Stimulated activated CD4-positive, alpha-beta T cell treated with anti-CD3 and anti-CD28 coated beads, Interleukin-1b, Interleukin-23, amount 100 ng/mL, for 4 hours (primary cell): ENCODE results near the gene PINLYP.
A peak's percentile ranks its signal among the peaks of the same experiment; 100 is the strongest.

ENCODE experiments used
- DNase-seq, 2 donors: peaks; one replicate each; pipeline ENCODE4 v3.0.0-alpha.2; 2020; ENCODE audit warnings: low read depth in 2 of 2

Gene PINLYP

DNA sequence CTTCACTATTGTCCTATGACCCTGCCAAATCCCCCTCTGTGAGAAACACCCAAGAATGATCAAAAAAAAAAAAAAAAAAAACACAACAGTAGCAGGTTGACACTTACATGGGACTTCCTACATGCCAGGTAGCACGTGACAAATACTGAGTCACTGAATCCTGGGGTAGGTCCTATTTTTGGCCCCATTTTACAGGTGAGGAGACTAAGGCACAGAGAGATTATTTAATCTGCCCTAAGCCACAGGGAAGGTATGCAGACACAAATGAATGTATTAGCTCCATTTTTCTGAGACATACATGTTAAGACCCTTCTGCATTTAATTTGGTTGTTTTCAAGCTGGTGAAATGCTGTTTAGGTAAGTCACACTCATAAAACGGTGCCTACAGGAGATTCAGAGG lies 26.9 kb upstream of the PINLYP start:
- DNase-seq, result no peak

DNA sequence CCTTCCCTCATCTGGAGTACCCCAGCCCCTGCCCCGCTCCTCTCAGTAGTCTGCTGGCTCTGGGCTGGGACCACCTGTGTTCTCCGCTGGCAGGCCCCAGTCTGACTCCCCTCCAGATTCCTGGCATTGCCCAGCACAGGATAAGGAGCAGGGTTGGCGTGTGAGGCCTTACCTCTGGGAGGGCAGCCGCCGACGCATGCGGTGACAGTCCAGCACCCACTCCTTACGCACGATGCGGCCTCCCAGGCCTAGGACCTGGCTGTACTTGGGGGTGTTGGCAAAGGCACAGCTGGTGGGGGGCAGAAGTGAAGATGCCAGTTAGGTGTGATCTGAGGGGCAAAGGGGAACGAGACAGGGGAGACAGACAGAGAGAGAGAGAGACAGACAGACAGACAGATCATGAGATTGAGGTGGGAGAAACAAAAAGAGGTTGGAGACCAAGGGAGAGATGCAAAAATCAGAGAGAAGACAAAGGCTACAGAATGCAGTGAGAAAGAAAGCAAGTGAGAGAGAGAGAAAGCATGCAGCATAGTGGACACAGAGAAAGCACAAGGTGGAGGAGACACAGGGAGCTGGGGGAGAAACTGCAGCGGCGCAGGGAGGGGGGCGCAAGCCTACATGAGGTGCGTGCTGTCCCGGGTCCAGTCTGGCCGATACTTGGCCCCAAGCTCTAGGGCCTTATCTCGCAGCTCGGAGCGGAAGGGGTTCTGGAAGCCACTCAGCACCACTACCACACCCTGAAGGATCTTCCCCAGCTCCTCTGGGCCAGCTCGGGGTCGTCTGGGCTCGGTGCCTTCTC lies 24.0 kb upstream of the PINLYP start:
- DNase-seq, result no peak

DNA sequence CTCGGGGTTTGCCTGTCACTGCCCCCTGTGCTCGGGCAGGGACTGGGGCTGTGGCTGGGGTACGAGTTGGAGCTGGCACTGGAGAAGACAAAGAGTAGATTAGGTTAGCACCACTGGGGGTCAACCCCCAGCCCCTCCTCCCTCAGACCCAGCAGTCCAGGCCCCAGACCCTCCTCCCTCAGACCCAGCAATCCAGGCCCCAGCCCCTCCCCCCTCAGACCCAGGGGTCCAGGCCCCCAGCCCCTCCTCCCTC lies 23.5 kb upstream of the PINLYP start:
- no peak for DNase-seq

DNA sequence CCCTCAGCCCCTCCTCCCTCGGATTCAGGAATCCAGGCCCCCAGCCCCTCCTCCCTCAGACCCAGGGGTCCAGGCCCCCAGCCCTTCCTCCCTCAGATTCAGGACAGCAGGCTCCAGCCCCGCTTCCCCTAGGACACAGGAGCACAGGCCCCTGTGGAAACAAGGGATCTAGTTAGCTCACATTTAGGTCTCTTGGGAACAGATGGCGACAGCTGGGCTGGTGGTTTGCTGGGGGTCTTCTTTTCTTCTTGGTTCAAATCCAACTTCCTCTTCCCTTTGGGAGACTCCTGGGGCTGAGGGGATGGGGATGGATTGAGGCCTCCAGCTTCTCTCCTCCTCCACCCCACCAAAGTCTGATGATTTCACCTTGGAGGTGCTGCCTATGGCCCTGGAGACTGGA lies 23.0 kb upstream of the PINLYP start:
- DNase-seq, result no peak

DNA sequence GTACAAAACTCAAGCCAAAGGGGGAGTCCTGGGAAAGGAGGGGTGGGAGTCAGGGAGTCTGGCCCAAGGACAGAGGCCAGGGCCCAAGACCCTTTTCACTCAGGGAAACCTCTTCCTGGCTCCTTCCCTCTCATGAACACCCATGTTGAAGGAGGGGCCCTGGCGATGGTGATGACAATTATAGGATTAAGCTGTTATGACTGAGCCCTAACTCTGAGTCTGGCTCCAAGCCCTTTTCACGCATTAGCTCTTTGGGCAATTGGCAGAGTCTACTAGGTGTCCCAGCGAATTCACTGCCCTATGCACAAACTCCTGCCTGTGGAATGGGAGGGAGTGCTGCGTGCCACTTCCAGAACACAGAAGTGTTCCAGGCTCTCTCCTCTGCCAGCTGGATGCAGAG lies 21.9 kb upstream of the PINLYP start:
- DNase-seq, result no peak

DNA sequence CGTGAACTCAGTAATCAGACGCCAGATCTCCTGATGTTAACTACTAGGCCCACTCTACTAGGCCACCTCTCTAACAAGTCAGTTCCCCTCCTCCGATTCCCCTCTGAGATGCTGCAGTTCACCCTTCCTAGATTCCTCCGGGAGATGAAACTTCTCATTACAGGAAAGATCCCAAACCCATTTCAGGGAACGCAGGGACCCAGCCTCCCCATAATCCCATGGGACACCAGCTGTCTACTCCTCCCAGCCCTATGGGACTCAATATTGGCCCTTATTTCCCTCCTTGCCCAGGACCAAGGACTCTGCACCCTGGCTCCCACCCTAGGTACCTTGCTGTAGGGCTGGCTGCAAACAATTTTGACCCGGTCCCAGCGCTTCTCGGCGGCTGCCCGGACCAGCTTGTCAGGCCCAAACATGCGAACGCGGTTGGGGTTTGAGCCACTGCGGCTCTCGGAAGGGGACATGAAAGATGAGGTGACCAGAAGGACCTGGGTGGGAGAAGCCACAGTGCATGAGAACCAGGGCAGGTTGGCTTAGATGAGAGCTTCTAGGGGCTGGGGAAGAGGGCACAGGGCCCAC lies 21.2 kb upstream of the PINLYP start:
- no peak for DNase-seq

DNA sequence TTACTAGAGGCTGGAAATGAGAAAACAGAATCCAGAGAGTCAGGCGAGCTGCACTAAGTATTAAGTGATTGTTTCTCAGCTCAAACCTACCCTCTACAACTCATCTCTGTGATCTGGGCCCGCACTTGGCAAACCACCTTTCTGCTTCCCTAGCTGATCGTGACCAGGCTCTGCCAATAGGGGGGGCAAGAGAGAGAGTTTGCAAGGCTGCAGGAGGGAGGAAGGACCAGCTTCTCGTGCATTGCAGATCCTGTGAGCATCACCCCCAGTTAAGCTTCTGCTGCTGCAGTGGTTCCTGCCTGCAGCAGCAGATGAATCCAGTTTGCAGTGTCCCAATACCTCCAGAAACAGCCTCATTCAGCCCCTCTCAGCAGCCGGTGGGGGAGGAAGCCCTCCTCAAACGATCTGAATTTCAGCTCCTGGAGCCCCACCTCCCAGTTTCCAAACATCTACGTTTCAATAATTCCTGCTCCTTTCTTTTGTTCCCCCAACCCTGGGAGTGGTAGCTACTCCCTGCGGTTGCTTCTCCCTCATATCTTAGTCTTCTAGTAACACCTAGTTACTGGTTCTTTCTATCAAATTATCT lies 20.3 kb upstream of the PINLYP start:
- peak; percentile 64 to 81 for DNase-seq

DNA sequence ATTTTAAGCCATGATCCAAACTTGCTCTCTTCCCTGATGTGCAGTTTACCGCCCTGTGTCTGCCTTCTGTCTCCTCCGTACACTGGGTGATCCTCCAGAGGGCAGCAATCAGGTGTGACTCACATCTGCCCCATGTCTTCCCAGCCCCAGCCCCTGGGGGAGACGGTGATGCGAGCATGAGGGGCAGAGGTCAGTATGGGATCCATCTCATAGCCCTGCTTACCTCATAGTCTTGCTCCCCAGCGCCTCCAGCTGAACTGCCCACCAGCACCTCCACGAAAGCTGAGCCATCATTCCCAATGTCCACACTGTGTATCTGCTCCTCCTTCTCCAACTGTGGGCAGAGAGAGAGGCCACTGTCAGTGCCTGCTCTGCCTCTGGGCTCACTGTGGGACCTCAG lies 14.9 kb upstream of the PINLYP start:
- DNase-seq, result no peak

DNA sequence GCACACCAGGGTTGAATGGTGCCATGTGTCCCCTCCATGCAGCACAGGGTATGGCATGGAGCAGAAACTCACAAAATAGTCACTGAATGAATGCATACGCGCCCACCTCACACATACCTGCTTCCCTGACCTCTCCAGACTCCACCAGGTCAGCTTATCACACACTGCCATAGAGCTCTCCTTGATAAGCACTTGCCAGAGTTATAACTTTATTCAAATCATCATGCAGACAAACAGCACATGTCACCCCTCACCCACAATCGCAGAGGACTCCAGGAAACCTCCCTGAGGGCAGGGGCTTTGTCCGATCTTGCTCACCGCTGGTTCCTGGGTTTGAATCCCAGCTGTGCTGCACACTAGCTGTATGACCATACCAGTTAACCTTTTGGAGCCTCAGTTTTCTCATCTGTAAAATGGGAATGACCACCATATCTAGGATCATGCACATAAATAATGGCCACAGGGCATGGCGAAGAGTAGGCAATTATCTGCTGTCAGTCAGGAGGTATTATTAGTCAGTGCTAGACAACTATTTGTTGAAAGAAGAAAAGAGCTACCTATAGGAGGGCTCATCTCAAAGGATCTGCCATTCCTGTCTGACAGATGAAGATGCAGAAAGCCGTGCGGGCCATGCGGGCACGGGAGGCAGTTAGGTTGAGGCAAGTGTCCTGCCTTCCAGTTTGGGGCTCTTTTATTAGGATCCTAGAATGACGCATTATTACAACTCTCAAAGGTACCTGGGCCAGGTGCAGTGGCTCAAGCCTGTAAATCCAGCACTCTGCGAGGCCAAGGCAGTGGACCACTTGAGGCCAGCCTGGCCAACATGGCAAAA lies 14.2 kb upstream of the PINLYP start:
- DNase-seq, result no peak

DNA sequence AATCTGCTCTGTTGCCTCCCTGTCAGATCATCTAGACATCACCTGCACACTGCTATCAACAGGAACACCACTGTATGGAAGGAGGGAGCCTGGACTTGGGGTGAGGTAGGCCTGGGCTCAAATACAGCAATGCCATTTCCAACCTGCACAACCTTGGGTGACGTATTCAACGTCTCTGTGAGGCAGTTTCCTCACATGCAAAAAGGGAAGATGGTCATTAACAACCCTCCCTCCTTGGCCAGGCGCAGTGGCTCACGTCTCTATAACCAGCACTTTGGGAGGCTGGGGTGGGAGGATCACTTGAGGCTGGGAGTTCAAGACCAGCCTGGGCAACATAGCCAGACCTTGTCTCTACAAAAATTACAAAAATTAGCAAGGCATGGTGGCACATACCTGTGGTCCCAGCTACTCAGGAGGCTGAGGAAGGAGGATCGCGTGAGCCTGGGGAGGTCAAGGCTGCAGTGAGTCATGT lies 13.3 kb upstream of the PINLYP start:
- DNase-seq, result no peak

DNA sequence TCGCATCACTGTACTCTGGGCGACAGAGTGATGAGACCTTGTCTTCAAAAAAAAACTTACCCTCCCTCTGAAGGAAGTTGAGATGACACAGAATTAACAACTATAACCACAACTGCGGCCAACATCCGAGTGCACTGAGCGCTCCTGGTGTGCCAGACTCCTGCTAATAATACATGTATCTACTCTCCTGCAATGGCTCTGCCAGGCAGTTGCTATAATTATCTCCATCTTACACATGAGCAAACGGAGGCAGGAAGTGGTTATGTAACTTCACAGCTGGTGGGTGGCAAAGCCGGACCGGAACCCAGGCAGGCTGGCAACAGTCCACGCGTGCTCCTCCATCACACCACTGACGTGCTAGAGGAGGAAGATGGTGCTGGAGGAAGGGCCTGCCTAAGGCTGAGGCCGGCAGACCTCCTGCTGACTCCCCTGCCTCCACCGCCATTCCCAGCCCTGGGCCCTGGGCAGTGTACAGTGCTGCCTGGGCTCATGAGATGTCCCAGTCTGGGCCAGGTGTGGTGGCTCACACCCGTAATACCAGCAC lies 12.8 kb upstream of the PINLYP start:
- DNase-seq, result peak; percentile 37 to 46

DNA sequence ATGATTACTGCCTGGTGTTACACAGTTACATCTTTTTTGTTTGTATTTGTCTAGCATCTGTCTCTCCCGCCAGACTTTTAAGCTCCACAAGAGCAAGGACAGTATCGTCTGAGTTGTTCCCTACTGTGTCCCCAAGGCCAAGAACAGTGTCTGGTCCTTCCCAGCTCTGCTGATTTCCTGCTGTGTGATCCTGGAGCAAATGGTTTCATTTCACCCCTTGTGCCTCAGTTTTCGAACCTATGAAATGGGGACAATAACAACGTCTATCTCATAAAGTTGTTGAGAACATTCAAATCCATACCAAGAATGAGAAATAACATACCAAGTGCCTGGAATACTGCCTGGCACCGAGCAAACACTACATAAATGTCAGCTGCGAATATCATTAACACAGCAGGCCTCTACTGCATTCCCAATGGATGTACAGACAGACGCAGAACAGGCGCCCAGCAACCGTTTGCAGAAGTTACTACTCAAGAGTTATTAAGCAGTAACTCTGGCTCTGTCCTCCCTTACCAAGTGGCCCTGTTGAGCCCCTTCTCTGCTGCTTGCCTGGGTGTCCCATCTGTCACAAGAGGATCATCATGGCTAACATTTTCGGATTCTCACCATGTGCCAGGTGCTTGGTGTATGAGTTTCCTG lies 11.7 kb upstream of the PINLYP start:
- no peak for DNase-seq

DNA sequence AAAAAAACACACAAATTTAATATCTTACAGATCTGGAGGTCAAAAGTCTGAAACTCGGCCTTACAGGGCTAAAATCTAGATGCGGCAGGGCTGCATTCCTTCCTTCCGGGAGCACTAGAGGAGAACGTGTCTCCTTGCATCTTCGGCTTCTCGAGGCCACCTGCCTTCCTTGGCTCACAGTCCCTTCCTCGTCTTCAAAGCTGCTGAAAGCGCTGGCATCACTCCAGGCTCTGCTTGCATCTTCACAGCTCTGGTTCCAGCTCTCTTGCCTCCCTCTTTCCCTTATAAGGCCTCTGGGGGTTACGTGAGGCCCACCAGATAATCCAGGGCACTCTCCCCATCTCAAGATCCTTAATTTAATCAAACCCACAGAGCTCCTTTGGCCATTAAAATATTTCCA lies 10.8 kb upstream of the PINLYP start:
- no peak for DNase-seq

DNA sequence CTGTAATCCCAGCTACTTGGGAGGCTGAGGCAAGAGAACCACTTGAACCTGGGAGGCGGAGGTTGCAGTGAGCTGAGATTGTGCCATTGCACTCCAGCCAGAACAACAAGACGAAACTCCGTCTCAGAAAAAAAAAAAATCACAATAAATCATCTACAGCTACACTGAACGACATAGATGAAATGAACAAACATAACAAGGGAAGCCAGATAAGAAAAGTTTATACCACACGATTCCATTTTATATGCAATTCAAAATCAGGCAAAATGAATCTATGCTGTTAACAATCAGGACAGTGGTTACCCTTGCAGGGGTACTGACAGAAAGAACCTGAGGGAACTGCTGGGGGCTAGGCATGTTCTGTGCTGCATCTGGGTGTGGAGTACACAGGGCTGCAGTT lies 5.9 kb upstream of the PINLYP start:
- DNase-seq, result no peak

DNA sequence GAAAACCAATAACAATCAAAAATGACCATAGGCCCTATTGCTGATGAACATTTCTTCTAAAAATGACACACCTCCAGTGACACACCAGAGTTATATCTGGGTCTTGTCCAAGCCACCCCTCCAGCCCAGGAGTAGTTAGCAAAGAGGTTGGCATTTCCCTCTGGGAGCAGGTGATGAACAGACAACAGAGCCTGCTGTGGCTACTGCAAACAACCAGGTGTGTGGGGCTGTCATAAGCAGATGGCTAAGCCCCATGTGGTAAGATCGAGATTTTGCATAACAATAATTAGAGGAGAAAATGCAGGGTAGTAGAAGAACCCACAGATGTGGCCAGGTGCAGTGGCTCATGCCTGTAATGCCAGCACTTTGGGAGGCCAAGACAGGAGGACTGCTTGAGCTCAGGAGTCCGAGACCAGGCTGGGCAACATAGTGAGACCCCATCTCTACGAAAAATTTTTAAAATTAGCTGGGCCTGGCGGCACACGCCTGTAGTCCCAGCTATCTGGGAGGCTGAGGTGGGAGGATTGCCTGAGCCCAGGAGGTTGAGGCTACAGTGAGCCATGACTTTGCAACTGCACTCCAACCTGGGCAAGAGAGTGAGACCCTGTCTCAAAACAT lies 5.3 kb upstream of the PINLYP start:
- DNase-seq, result no peak

DNA sequence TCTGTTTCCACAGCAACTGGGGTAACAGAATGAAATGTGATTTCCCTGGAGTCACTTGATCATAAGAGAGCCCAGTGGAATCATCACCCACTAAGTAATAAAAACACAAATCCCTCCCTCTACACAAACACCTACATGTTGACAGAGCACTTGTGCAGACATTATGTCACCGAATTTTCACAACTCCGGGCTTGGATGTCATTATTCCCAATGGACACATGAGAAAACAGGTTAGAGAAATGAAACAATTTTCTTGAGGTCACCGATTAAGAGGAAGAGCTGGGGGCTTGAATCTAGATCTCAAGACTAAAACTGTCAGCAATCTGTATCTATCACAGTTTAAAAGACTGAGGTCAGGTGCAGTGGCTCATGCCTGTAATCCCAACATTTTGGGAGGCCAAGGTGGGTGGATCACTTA lies 3.4 kb upstream of the PINLYP start:
- DNase-seq, result no peak

DNA sequence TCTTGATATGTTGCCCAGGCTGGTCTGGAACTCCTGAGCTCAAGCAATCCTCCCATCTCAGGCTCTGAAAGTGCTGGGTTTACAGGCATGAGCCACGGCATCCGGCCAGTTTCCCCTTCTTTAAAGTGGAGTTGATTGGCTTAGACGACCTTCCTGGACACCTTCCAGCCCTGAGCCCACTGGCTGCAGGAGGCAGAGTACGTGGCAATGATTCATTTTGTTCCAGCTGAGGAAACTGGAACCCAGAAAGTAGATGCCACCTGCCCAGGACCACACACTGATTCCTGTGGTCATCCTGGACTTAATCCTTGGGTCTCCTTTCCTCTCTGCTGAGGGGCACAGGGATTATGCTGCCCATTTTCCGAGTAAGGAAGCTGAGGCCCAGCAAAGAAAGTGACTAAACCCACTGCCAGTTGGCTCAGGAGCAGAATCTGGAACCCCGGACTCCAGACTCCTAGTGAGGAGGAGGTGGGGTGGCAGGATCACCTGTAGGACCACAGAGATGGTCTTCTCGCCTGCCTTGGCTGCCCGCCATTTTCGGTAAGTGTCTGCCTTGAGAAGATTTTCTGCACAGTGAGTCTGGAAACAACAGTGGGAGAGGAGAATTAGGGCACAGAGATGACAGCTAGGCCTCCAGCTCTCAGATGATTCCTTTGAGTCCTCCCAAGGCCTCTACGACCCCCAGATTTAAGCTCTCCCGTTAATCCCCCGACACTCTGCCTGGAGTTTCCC lies 1.0 kb upstream of the PINLYP start:
- no peak for DNase-seq

DNA sequence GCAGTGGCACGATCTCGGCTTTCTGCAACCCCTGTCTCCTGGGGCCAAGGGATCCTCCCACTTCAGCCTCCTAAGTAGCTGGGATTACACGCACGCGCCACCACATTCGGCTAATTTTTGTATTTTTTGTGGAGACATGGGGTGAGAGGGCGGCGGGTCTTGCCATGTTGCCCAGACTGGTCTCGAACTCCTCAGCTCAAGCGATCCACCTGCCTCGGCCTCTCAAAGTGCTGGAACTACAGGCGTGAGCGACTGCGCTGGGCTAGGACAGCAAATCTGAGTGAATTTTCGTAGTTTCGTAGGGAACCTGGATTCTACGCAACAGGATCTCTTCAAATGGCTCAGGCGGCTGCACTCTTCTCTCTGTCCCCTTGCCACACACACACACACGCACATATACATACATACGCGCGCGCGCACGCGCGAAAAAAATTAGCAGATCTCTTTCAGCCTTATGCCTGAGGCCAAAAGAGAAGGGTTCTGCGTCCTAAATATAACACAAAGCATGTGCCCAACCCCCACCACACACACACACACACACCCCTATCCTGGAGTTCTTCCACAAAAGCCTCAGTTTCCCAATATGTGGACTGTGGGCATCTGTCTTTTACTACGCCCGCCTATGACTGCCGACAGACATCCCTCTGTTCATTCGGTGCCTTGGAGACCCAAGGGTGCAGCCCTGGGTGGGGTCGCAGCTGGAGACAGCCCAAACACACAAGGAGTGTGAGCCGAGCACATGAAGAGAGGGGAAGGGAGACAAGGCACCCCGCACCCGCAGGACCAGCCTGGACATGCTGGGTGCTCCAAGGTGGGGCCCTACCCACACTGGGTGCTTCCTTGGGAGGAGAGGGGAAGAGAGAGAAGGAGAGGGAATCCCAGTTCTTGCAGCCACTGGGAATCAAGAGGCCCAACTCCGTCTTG lies 616 bp downstream of the PINLYP start:
- DNase-seq, result no peak

DNA sequence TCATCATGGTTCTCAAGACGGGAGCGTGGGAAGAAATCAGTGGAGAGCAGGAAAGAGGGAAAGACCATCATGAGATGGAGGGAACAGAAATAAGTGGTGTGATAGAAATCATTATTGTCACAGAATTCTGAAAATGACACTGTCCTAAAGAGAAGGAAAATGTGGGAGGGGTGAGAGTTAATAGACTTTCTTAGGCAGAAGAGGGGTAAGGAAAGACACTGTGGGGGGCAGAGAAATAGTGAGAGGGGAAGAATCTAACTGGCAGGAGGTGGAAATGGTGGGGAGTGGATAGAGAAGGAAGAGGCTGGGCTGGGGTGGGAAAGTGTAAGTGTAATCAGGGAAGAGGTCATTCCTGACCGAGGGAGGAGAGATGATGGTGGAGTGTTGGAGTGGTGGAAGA lies 3.2 kb downstream of the PINLYP start:
- no peak for DNase-seq

DNA sequence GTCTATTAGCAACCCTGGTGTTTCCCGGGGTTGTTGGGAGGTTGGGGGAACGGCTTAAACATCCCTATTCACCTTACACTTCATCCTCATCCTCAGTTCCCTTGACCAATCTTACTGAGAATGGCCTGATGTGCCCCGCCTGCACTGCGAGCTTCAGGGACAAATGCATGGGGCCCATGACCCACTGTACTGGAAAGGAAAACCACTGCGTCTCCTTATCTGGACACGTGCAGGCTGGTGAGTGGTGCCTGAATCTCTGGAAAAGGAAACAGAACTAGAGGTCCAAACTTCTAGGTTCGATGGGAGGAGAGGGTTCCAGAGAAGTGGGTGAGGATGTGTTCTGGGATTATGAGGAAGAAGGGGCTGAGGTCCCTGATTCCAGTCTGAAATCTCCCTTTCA lies 5.9 kb downstream of the PINLYP start:
- DNase-seq, result no peak
